Tibial nerve (tissue), 4 donors: ENCODE data around the gene ABCG2. TPM values are rescaled to one million over a fixed set of nuclear protein-coding genes. Genes with fewer than 3 reads are reported as not detected.
"Not testable (repeated sequence)": the region's sequence is repeated elsewhere in the genome, so short reads cannot be mapped to it uniquely, and the experiment has no call there.

ENCODE experiments used
- DNase-seq, 2 donors: peaks; one replicate each; pipeline ENCODE4 v3.0.0-alpha.2; 2019; ENCODE audit warnings: low spot score in 2 of 2
- H3K27ac ChIP-seq, 4 donors: fragments of 200-600 bp; sonication (generic) in 3 of 4; one replicate each; pipeline ENCODE4 v1.5.1; 2017 to 2019; ENCODE audit warnings: mild to moderate bottlenecking in 1 of 4
- H3K27me3 ChIP-seq, 2 donors: fragments of 200-600 bp; sonication (generic) in 1 of 2; one replicate each; pipeline versions ENCODE4 v1.5.1 to v1.6.0; 2017 to 2019
- H3K36me3 ChIP-seq, 3 donors: fragments of 200-600 bp; sonication (generic); one replicate each; pipeline ENCODE4 v1.5.1; 2018 to 2019
- H3K4me1 ChIP-seq, 4 donors: fragments of 200-600 bp; sonication (generic) in 3 of 4; one replicate each; pipeline ENCODE4 v1.5.1; 2017 to 2019
- H3K4me3 ChIP-seq, 4 donors: fragments of 200-600 bp; sonication (generic) in 3 of 4; one replicate each; pipeline ENCODE4 v1.5.1; 2017 to 2019; ENCODE audit warnings: mild to moderate bottlenecking in 1 of 4, moderate library complexity in 1 of 4
- H3K9me3 ChIP-seq, 4 donors: fragments of 200-600 bp; sonication (generic) in 3 of 4; one replicate each; pipeline ENCODE4 v1.5.1; 2017 to 2019
- CTCF ChIP-seq, 5 experiments: fragments of 200-600 bp in 3 of 5; fragments of 450-650 bp in 2 of 5; sonication (generic) in 3 of 5; IDR thresholded peaks; one replicate each; pipeline ENCODE4 v1.5.1; 2016 to 2019; ENCODE audit warnings: antibody characterized with exemption in 5 of 5, mild to moderate bottlenecking in 3 of 5, moderate library complexity in 2 of 5
- EP300 ChIP-seq, 2 donors: sonication (generic); formaldehyde crosslinking; IDR thresholded peaks; one replicate each; pipeline ENCODE4 v1.6.1; 2017; ENCODE audit warnings: antibody characterized with exemption in 2 of 2, mild to moderate bottlenecking in 1 of 2
- POLR2A ChIP-seq, 2 donors: fragments of 450-650 bp; IDR thresholded peaks; one replicate each; pipeline ENCODE4 v1.6.1; 2017; ENCODE audit warnings: antibody characterized with exemption in 2 of 2, mild to moderate bottlenecking in 2 of 2, moderate library complexity in 2 of 2
- WGBS, 2 donors: methylation state at CpG; one replicate each; pipeline ENCODE4 v1.1.5; 2018; 5-methylcytosine and 5-hydroxymethylcytosine counted together
- total RNA-seq, 4 donors: library from RNA; depleted of rRNA; stranded (reverse); fragments of >200 nt; gene quantifications; one replicate each; pipeline ENCODE4 v1.1.0, GENCODE V29; 2016

Gene ABCG2
- total RNA-seq, 4 donors from 2014 or later: 5.3 to 12.0 (median 8.2) TPM

GRCh38 chr4:88108747-88109122 is 49.7 kb downstream of the ABCG2 start:
- Histone ChIP-seq H3K4me1 (peaks cover 0 to 15% (median 0%) of the 10 kb centered on the region in 4 donors), H3K9me3 (no peaks in the 10 kb centered on the region), H3K36me3 (no peaks in the 10 kb centered on the region), H3K27ac (no peak overlapping the region), H3K4me3 (no peak overlapping the region), H3K27me3 (no peaks in the 10 kb centered on the region)
- WGBS, 2 donors: 85 to 88% methylated on average over 5 of the region's 5 CpGs
- TF ChIP-seq POLR2A (IDR thresholded peaks at IDR 0.05): no peak
- TF ChIP-seq CTCF (IDR thresholded peaks at IDR 0.05): no peak
- TF ChIP-seq EP300 (IDR thresholded peaks at IDR 0.05): no peak
- no peak for DNase-seq

GRCh38 chr4:88108108-88108465 is 50.4 kb downstream of the ABCG2 start:
- not testable (repeated sequence) for H3K4me3 ChIP-seq, H3K9me3 ChIP-seq, DNase-seq, H3K36me3 ChIP-seq, H3K27me3 ChIP-seq, H3K27ac ChIP-seq
- 90 to 91% methylated on average over 7 of the region's 7 CpGs for WGBS, 2 donors
- H3K4me1 ChIP-seq: peaks cover 0 to 15% (median 0%) of the 10 kb centered on the region in 4 donors

- DNase-seq: no peak
- Histone ChIP-seq H3K36me3 (no peaks in the 10 kb centered on the region), H3K4me3 (no peak overlapping the region), H3K27me3 (no peaks in the 10 kb centered on the region), H3K4me1 (peaks cover 0 to 15% (median 0%) of the 10 kb centered on the region in 4 donors), H3K9me3 (no peaks in the 10 kb centered on the region), H3K27ac (no peak overlapping the region)
- 61 to 67% methylated on average over 2 of the region's 2 CpGs for WGBS, 2 donors
- TF ChIP-seq CTCF (IDR thresholded peaks at IDR 0.05) (no peak), EP300 (IDR thresholded peaks at IDR 0.05) (no peak), POLR2A (IDR thresholded peaks at IDR 0.05) (no peak)
Observed at GRCh38 chr4:88107406-88108107, 50.9 kb downstream of the ABCG2 start.

- no peak for DNase-seq
- Histone ChIP-seq H3K9me3 (no peaks in the 10 kb centered on the region), H3K4me1 (peaks cover 0 to 15% (median 0%) of the 10 kb centered on the region in 4 donors), H3K4me3 (no peak overlapping the region), H3K27ac (no peak overlapping the region), H3K36me3 (no peaks in the 10 kb centered on the region), H3K27me3 (no peaks in the 10 kb centered on the region)
- WGBS, 2 donors: 87 to 88% methylated on average over 3 of the region's 3 CpGs
- TF ChIP-seq POLR2A (IDR thresholded peaks at IDR 0.05) (no peak), EP300 (IDR thresholded peaks at IDR 0.05) (no peak), CTCF (IDR thresholded peaks at IDR 0.05) (no peak)
Observed at GRCh38 chr4:88106205-88106604, 52.2 kb downstream of the ABCG2 start.

GRCh38 chr4:88104902-88105610 is 53.4 kb downstream of the ABCG2 start:
- no peak overlapping the region for H3K27ac ChIP-seq
- no peaks in the 10 kb centered on the region for H3K27me3 ChIP-seq
- TF ChIP-seq CTCF (IDR thresholded peaks at IDR 0.05): no peak
- no peak for TF ChIP-seq EP300 (IDR thresholded peaks at IDR 0.05)
- TF ChIP-seq POLR2A (IDR thresholded peaks at IDR 0.05): no peak
- H3K4me3 ChIP-seq: no peak overlapping the region
- DNase-seq: no peak
- 62 to 63% methylated on average over 4 of the region's 4 CpGs for WGBS, 2 donors
- no peaks in the 10 kb centered on the region for H3K9me3 ChIP-seq
- peaks cover 0 to 15% (median 0%) of the 10 kb centered on the region in 4 donors for H3K4me1 ChIP-seq
- H3K36me3 ChIP-seq: no peaks in the 10 kb centered on the region
